PC-9 (cell line): ENCODE data around the gene PROM1. TPM values are rescaled to one million over a fixed set of nuclear protein-coding genes. Genes with fewer than 3 reads are reported as not detected.

ENCODE experiments used
- Bru-seq: library from RNA; stranded (reverse); fragments of 400-500 nt; gene quantifications from one replicate; lab custom pipeline; 2021; lab: Mats Ljungman, UMichigan
- BruChase-seq, 2 experiments: library from RNA; stranded (reverse); fragments of 400-500 nt; gene quantifications; one replicate each; lab custom pipeline; 2021; lab: Mats Ljungman, UMichigan
- BruUV-seq: library from RNA; stranded (reverse); fragments of 400-500 nt; replicated peaks from 2 replicates; lab custom pipeline; 2021; lab: Mats Ljungman, UMichigan
- CTCF ChIA-PET: fragments of 300-600 bp; sonication (Branson Sonifier 250); formaldehyde crosslinking; loops from one replicate; lab custom pipeline; 2022; ENCODE audit warnings: antibody characterized with exemption; lab: Charles Lee
- POLR2A ChIA-PET: fragments of 300-600 bp; sonication (Branson Sonifier 250); formaldehyde crosslinking; loops from one replicate; lab custom pipeline; 2022; ENCODE audit warnings: antibody characterized with exemption; ENCODE audit not compliant: unreplicated experiment; lab: Charles Lee
- DNase-seq, 2 experiments: peaks; one replicate each; pipeline versions ENCODE4 v3.0.0 to v3.0.0-alpha.2; 2015 to 2022; ENCODE audit warnings: mixed read lengths in 1 of 2
- H2AFZ ChIP-seq: fragments of 200-600 bp; sonication (generic); 2 replicates; pipeline ENCODE4 v1.8.1; 2017; ENCODE audit warnings: antibody characterized with exemption
- H3F3A ChIP-seq: fragments of 200-600 bp; sonication (generic); 2 replicates; pipeline ENCODE4 v1.8.1; 2017; ENCODE audit warnings: antibody characterized with exemption, mild to moderate bottlenecking, low read depth; ENCODE audit not compliant: insufficient read depth
- H3K27ac ChIP-seq: fragments of 200-600 bp; sonication (generic); 2 replicates; pipeline ENCODE4 v1.6.1; 2016; ENCODE audit warnings: mixed run types
- H3K27me3 ChIP-seq: fragments of 200-600 bp; sonication (generic); 2 replicates; pipeline ENCODE4 v1.6.1; 2016; ENCODE audit warnings: low read depth, mixed run types; ENCODE audit not compliant: insufficient read depth
- H3K36me3 ChIP-seq: fragments of 200-600 bp; sonication (generic); 2 replicates; pipeline ENCODE4 v1.6.1; 2016; ENCODE audit warnings: low read depth, mixed run types
- H3K4me1 ChIP-seq: fragments of 200-600 bp; sonication (generic); replicated peaks from 2 replicates; pipeline ENCODE4 v1.6.1; 2016; ENCODE audit warnings: mixed run types; ENCODE audit not compliant: insufficient read depth
- H3K4me2 ChIP-seq: fragments of 200-600 bp; sonication (generic); 2 replicates; pipeline ENCODE4 v1.6.1; 2017; ENCODE audit warnings: mixed run types
- H3K4me3 ChIP-seq: fragments of 200-600 bp; sonication (generic); 2 replicates; pipeline ENCODE4 v1.6.1; 2016; ENCODE audit warnings: mixed run types
- H3K79me2 ChIP-seq: fragments of 200-600 bp; sonication (generic); 2 replicates; pipeline ENCODE4 v1.6.1; 2017; ENCODE audit warnings: low read depth, mixed run types
- H3K9me2 ChIP-seq: fragments of 200-600 bp; sonication (generic); 2 replicates; pipeline ENCODE4 v1.8.1; 2017; ENCODE audit warnings: mild to moderate bottlenecking; ENCODE audit not compliant: insufficient read depth
- H3K9me3 ChIP-seq: fragments of 200-600 bp; sonication (generic); 2 replicates; pipeline ENCODE4 v1.8.1; 2016; ENCODE audit warnings: low read depth; ENCODE audit not compliant: insufficient read depth
- H4K20me1 ChIP-seq: fragments of 200-600 bp; sonication (generic); 2 replicates; pipeline ENCODE4 v1.8.1; 2017; ENCODE audit not compliant: insufficient read depth
- EZH2 ChIP-seq: fragments of 200-600 bp; sonication (generic); IDR thresholded peaks from 2 replicates; pipeline ENCODE4 v1.8.0; 2017; ENCODE audit warnings: antibody characterized with exemption, low read depth
- intact Hi-C: fragments of 100-400 bp; cut with micrococcal nuclease; formaldehyde crosslinking; loops from one replicate; pipeline ENCODE4 v1.10.0; 2022; ENCODE audit not compliant: unreplicated experiment
- long read RNA-seq: library from polyadenylated mRNA; stranded (forward); transcript quantifications from one replicate; pipeline ENCODE4 v2.0.0, GENCODE V29; 2022
- total RNA-seq: library from RNA; stranded (reverse); gene quantifications from 2 replicates; pipeline ENCODE4 v1.2.3, GENCODE V29; 2021
- TF ChIP-seq, protein P1 (sequence below): fragments of 200-600 bp; sonication (generic); conservative IDR thresholded peaks from 2 replicates; pipeline ENCODE4 v1.6.1; 2017; ENCODE audit warnings: mixed run types, antibody characterized with exemption, mild to moderate bottlenecking, moderate library complexity

PROM1 gene
- total RNA-seq (not detected in 2 replicates), Bru-seq, nascent RNA (percentile 1 among the genes with signal in this experiment), BruChase-seq, experiment 1, labeled RNA remaining after a 2-hour chase (percentile 4 among the genes with signal in this experiment), BruChase-seq, experiment 2, labeled RNA remaining after a 6-hour chase (percentile 2 among the genes with signal in this experiment)
- long read RNA-seq: 0 reads

DNA sequence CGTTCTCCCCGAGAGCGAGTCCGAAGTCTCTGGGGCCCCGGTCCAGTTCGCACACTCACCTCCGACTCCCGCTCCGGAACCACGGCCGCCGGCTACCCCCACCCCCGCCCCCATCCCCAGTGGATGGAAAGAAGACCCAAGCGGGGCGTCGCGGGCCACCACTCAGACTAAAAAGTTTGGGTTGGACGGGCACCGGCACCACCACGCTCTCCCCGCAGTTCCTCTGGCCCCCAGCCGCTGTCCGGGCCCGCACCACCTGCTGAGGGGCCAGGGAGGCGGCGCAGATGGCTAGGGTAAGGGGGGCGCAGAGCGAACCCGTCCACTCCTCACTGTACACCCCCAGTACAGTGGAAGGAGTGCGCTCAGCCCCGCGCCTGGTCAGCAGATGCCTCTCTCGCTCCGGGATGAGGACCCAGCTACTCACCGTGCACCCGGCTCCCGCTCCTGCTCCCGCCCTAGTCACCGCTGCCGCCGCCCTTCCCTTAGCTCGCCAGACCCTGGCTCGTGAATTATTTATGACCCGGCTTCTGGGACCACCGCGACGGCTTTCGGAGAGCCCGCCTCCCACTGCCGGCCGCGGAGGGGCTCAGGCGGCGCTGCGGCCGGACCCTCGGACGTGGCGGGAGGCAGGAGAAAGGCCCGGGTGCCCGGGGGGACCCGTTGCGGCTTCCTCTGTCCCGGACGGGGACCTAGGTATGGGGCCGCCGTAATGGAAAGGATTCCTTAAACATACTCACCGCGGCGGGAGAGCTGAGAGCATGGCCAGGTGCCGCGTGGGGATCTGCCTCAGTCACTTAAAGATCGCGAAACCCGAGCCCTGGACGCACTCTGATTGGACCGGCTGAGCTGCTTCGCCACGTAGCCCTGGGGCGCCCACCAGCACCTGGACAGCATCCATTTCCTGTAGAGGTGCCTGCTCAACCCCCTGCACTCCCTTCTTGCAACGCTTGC lies at the start of gene PROM1:
Gene PROM1 (minus strand): TSS at position 783 of the 951 bp plus-strand sequence. CDS start 8,117 bp downstream, outside the sequence.
- no TSS peak for BruUV-seq

GRCh38 chr4:16133406-16133805 lies 49.6 kb upstream of the PROM1 start:
- Histone ChIP-seq H3K4me3 (no peak overlapping the region), H3K27ac (no peak overlapping the region), H3K79me2 (no peaks in the 10 kb centered on the region), H3K4me1 (no peaks in the 10 kb centered on the region), H3F3A (no peaks in the 10 kb centered on the region), H3K36me3 (no peaks in the 10 kb centered on the region), H2AFZ (no peak overlapping the region), H3K27me3 (no peaks in the 10 kb centered on the region), H4K20me1 (no peaks in the 10 kb centered on the region), H3K9me2 (no peaks in the 10 kb centered on the region), H3K9me3 (no peaks in the 10 kb centered on the region), H3K4me2 (no peak overlapping the region)
- BruUV-seq: no TSS peak
- CTCF ChIA-PET: no interaction called here
- intact Hi-C loops: no loop called here
- no peak for TF ChIP-seq EZH2
- TF ChIP-seq, protein P1, sequence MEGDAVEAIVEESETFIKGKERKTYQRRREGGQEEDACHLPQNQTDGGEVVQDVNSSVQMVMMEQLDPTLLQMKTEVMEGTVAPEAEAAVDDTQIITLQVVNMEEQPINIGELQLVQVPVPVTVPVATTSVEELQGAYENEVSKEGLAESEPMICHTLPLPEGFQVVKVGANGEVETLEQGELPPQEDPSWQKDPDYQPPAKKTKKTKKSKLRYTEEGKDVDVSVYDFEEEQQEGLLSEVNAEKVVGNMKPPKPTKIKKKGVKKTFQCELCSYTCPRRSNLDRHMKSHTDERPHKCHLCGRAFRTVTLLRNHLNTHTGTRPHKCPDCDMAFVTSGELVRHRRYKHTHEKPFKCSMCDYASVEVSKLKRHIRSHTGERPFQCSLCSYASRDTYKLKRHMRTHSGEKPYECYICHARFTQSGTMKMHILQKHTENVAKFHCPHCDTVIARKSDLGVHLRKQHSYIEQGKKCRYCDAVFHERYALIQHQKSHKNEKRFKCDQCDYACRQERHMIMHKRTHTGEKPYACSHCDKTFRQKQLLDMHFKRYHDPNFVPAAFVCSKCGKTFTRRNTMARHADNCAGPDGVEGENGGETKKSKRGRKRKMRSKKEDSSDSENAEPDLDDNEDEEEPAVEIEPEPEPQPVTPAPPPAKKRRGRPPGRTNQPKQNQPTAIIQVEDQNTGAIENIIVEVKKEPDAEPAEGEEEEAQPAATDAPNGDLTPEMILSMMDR: no peak
- DNase-seq: no peak
- POLR2A ChIA-PET: no interaction called here

More for the DNA sequence above, at the start of gene PROM1:
- Histone ChIP-seq H3K9me3 (no peaks in the 10 kb centered on the region), H2AFZ (no peak within 1 kb of the TSS), H4K20me1 (no peaks in the 10 kb centered on the region), H3K27ac (no peak within 1 kb of the TSS), H3F3A (no peaks in the 10 kb centered on the region), H3K4me1 (no peaks in the 10 kb centered on the region), H3K4me2 (no peak within 1 kb of the TSS), H3K36me3 (no peaks in the 10 kb centered on the region), H3K27me3 (peaks cover 3% of the 10 kb centered on the region; the same call in 1 of the 2 replicates), H3K9me2 (no peaks in the 10 kb centered on the region), H3K79me2 (no peaks in the 10 kb centered on the region), H3K4me3 (no peak within 1 kb of the TSS)
- ChIA-PET POLR2A (no interaction called here), CTCF (no interaction called here)
- DNase-seq: no peak
- intact Hi-C loops: no loop called here
- TF ChIP-seq, protein P1: no peak
- TF ChIP-seq EZH2: no peak

DNA sequence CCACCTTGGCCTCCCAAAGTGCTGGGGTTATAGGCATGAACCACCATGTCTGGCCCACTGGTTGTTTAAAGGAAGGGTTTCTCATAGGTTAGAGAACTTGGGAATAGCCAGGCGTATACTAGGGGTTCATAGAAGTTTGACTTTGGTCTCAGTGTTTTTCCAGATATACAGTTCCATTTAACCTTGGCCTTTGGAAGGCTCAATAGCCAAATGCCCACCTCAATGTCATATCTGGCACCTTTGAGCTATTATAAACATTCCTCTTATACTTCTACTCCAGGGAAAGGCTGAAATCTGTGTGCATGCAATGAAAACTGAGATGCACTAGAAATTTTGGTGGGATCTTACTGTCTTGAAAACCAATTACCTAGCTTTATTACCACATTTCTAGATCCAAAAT lies 47.5 kb upstream of the PROM1 start:
- intact Hi-C loops: no loop called here
- H3K9me3 ChIP-seq: no peaks in the 10 kb centered on the region
- H3K4me3 ChIP-seq: no peak overlapping the region
- no peak overlapping the region for H3K4me2 ChIP-seq
- no peak overlapping the region for H3K27ac ChIP-seq
- no peak for DNase-seq
- no TSS peak for BruUV-seq
- no peaks in the 10 kb centered on the region for H3F3A ChIP-seq
- TF ChIP-seq, protein P1: no peak
- no peak for TF ChIP-seq EZH2
- no peaks in the 10 kb centered on the region for H4K20me1 ChIP-seq
- no peaks in the 10 kb centered on the region for H3K9me2 ChIP-seq
- H3K79me2 ChIP-seq: no peaks in the 10 kb centered on the region
- no peaks in the 10 kb centered on the region for H3K4me1 ChIP-seq
- no peaks in the 10 kb centered on the region for H3K27me3 ChIP-seq
- H2AFZ ChIP-seq: no peak overlapping the region
- no peaks in the 10 kb centered on the region for H3K36me3 ChIP-seq
- ChIA-PET CTCF (no interaction called here), POLR2A (no interaction called here)
